Bronchial epithelial cell (primary cell): ENCODE results near the gene TCF4. TPM values are rescaled to one million over a fixed set of nuclear protein-coding genes. Genes with fewer than 3 reads are reported as not detected.
A peak's percentile ranks its signal among the peaks of the same experiment; 100 is the strongest.

Experiments used
- DNase-seq: peaks from one replicate; pipeline ENCODE4 v3.0.0-alpha.2; 2010; ENCODE audit warnings: low read depth
- FAIRE-seq: peaks from 2 replicates; lab custom pipeline; 2011; peaks lifted over from hg19 to GRCh38; lab: Jason Lieb, UNC
- H3K27me3 ChIP-seq: 2 replicates; pipeline ENCODE4 v1.5.1; 2011; ENCODE audit warnings: low read length; ENCODE audit not compliant: control insufficient read depth, insufficient read depth
- H3K36me3 ChIP-seq: 2 replicates; pipeline ENCODE4 v1.5.1; 2011; ENCODE audit warnings: low read length; ENCODE audit not compliant: control insufficient read depth, insufficient read depth
- H3K4me3 ChIP-seq: 2 replicates; pipeline ENCODE4 v1.5.1; 2011; ENCODE audit warnings: mild to moderate bottlenecking, low read depth, low read length, control low read depth
- CTCF ChIP-seq: IDR thresholded peaks from 2 replicates; pipeline ENCODE4 v1.5.1; 2011; ENCODE audit warnings: mild to moderate bottlenecking, moderate library complexity, low read length, control low read depth, inconsistent platforms; ENCODE audit not compliant: insufficient read depth, severe bottlenecking
- total RNA-seq: library from RNA; depleted of rRNA; stranded (reverse); fragments of >200 nt; gene quantifications from 2 replicates; pipeline ENCODE4 v1.2.1, GENCODE V29; 2014

The TCF4 gene
- total RNA-seq, 1 donor from 2014 or later: 10.0 TPM

DNA sequence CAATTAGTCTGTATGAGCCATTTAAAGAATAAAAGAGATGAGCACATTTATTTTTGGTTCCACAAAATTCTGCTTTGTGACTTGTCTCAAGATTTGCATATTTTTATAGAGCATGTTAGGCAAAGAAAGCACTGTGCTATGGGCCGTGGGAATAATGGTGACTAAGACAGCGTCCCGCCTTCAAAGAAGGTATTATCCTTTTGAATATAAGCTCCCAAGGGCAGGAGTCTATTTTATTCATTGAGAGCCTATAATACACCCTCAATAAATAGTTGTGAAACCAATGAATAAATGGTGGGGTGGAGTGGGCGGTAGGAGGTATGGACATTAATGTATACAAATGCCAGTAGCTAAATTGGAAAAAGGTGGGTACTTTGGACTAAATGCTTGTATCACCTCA is 20.5 kb upstream of the TCF4 start:
- FAIRE-seq (no peak), DNase-seq (no peak)
- H3K36me3 ChIP-seq: no peaks in the 10 kb centered on the region
- TF ChIP-seq CTCF: no peak
- no peaks in the 10 kb centered on the region for H3K27me3 ChIP-seq
- no peak overlapping the region for H3K4me3 ChIP-seq

GRCh38 chr18:55607773-55608172 is 19.8 kb upstream of the TCF4 start:
- no peak for TF ChIP-seq CTCF
- Histone ChIP-seq H3K27me3 (no peaks in the 10 kb centered on the region), H3K36me3 (no peaks in the 10 kb centered on the region), H3K4me3 (no peak overlapping the region)
- no peak for FAIRE-seq
- DNase-seq: no peak

GRCh38 chr18:55605733-55606338 is 17.8 kb upstream of the TCF4 start:
- H3K4me3 ChIP-seq: no peak overlapping the region
- DNase-seq (no peak), FAIRE-seq (no peak)
- TF ChIP-seq CTCF: no peak
- no peaks in the 10 kb centered on the region for H3K27me3 ChIP-seq
- H3K36me3 ChIP-seq: no peaks in the 10 kb centered on the region

DNA sequence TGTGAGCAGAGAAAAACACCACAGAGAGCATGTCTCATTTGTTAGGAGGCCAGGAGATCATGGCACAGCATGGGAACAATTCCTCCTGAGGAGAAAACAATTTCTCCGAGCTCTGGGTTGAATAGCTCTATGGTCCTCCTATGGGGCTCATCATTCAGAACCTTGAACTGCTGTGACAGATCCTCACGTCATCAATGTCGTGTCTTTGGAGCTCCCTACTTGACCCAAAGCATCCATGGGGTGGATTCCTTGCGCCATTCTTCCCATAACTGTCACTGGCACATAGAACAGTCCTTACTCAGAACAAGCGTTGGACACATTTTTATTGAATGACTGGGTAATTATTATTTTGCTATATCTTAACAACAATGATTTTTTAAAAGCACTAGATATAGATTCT is 15.8 kb upstream of the TCF4 start:
- H3K27me3 ChIP-seq: no peaks in the 10 kb centered on the region
- no peaks in the 10 kb centered on the region for H3K36me3 ChIP-seq
- TF ChIP-seq CTCF: no peak
- FAIRE-seq (no peak), DNase-seq (no peak)
- no peak overlapping the region for H3K4me3 ChIP-seq

- FAIRE-seq: no peak
- no peak for DNase-seq
- H3K27me3 ChIP-seq: no peaks in the 10 kb centered on the region
- H3K4me3 ChIP-seq: no peak overlapping the region
- no peaks in the 10 kb centered on the region for H3K36me3 ChIP-seq
- TF ChIP-seq CTCF: no peak
These were observed 5.9 kb upstream of the TCF4 start for GRCh38 chr18:55593888-55594287.

DNA sequence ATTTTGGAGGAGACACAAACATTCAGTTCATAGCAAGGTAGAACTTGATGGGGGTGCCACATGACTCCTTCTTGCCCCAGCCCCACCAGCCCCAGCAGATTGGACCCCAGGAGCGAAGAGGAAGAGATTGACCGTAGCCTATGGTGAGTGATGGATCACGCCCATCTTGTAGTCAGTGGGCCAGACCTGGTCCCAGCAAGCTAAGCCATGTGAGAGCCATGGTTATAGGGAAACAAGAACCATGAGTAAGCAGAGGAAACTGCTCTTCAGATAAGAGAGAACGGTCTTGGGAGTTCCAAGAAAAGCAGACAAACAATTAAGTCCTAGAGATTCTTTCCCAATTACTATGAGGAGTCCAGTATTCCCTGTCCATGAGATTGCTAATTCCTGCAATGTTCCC is 4.6 kb upstream of the TCF4 start:
- no peak for TF ChIP-seq CTCF
- DNase-seq: peak; percentile 21
- FAIRE-seq: no peak
- Histone ChIP-seq H3K36me3 (no peaks in the 10 kb centered on the region), H3K4me3 (no peak overlapping the region), H3K27me3 (no peaks in the 10 kb centered on the region)
